OCI-LY3 (cell line): Measurements from ENCODE around the gene PRSS33.
A peak's percentile ranks its signal among the peaks of the same experiment; 100 is the strongest.

Source experiments
- H2AFZ ChIP-seq: fragments of 200-600, 300-600 bp; shearing (Covaris generic); 2 replicates; pipeline ENCODE4 v1.6.0; 2014; ENCODE audit warnings: antibody characterized with exemption, low read depth, low read length
- H3K27ac ChIP-seq: fragments of 200-600, 300-600 bp; sonication (generic); 2 replicates; pipeline ENCODE4 v1.5.1; 2014; ENCODE audit warnings: mild to moderate bottlenecking, low read length, moderate library complexity, mixed read lengths
- H3K27me3 ChIP-seq: fragments of 200-600, 300-600 bp; sonication (generic); 2 replicates; pipeline ENCODE4 v1.6.1; 2014; ENCODE audit warnings: low read depth, low read length, mixed read lengths
- H3K36me3 ChIP-seq: fragments of 200-600, 300-600 bp; sonication (generic); replicated peaks from 2 replicates; pipeline ENCODE3; 2014; ENCODE audit warnings: low read depth, low read length, mixed read lengths
- H3K4me1 ChIP-seq: fragments of 300-600, 200-600 bp; sonication (generic); 2 replicates; pipeline ENCODE4 v1.6.1; 2014; ENCODE audit warnings: low read length, mixed read lengths
- H3K4me2 ChIP-seq: fragments of 200-600, 300-600 bp; sonication (generic); 2 replicates; pipeline ENCODE4 v1.6.1; 2014; ENCODE audit warnings: low read length, mixed read lengths
- H3K4me3 ChIP-seq: fragments of 300-600, 200-600 bp; sonication (generic); 2 replicates; pipeline ENCODE4 v1.5.1; 2014; ENCODE audit warnings: antibody characterized with exemption, mild to moderate bottlenecking, low read length, moderate library complexity
- H3K79me2 ChIP-seq: fragments of 300-600, 200-600 bp; shearing (Covaris generic); 2 replicates; pipeline ENCODE4 v1.6.1; 2014; ENCODE audit warnings: mild to moderate bottlenecking, low read length, mixed read lengths
- H3K9ac ChIP-seq: fragments of 300-600, 200-600 bp; shearing (Covaris generic); 2 replicates; pipeline ENCODE4 v1.6.0; 2014; ENCODE audit warnings: mild to moderate bottlenecking, low read length, moderate library complexity
- H3K9me3 ChIP-seq: fragments of 200-600, 300-600 bp; shearing (Covaris generic); 2 replicates; pipeline ENCODE4 v1.6.1; 2014; ENCODE audit warnings: low read length, mixed read lengths; ENCODE audit not compliant: insufficient read depth
- H4K20me1 ChIP-seq: fragments of 200-600, 300-600 bp; sonication (generic); 2 replicates; pipeline ENCODE4 v1.6.1; 2016; ENCODE audit warnings: low read length, mixed read lengths; ENCODE audit not compliant: insufficient read depth
- EZH2phosphoT487 ChIP-seq: fragments of 200-600 bp; shearing (Covaris generic); IDR thresholded peaks from 2 replicates; pipeline ENCODE4 v1.6.1; 2018; ENCODE audit warnings: antibody characterized with exemption, mixed run types, low read depth
- TF ChIP-seq, protein P1 (sequence below): fragments of 200-600, 300-600 bp; sonication (generic); IDR thresholded peaks from 2 replicates; pipeline ENCODE4 v1.5.1; 2014; ENCODE audit warnings: antibody characterized with exemption, low read length, low read depth

The PRSS33 gene

DNA sequence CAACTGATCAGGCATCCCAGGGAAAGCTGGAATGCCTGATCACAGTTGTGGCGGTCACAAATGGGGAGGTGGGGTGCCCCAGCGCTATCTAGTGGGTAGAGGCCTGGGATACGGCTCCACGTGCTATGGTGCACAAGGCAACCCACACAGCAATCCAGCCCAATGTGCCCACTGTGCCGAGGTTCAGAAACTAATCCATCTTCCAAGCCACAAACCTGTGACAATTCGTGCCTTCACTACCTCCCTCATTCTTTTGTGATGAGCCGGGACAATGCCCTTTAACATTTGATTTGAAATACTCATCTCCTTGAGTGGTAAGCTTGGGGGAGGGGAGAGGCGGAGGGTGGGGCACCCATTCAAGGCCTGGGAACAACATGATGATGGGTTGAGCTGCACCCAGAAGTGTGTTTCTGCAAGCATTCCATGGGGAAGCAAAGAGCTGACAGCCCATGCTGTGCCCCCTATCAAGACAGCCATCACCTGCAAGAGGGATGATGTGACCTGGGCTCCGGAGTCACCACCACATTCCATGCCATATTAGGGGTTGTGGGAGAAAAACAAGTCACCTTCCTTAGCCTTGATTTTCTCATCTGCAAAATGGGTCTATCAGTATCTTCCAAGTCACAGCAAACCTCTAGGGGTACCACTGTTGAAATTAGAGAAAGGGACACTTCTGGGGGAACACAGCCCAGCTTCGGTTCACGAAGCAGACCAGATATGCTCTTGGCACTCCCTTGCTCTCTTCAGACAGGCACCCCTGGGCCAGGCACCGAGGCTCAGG is 14.0 kb downstream of the PRSS33 start:
- Histone ChIP-seq H3K9me3 (no peaks in the 10 kb centered on the region), H3K4me2 (no peak overlapping the region), H3K27ac (no peak overlapping the region), H3K27me3 (no peaks in the 10 kb centered on the region), H4K20me1 (peaks cover 32% of the 10 kb centered on the region), H3K36me3 (peaks cover 43% of the 10 kb centered on the region), H3K4me3 (no peak overlapping the region), H2AFZ (no peak overlapping the region), H3K4me1 (peaks cover 13% of the 10 kb centered on the region; the same call in 1 of the 2 replicates), H3K9ac (no peak overlapping the region), H3K79me2 (peaks cover 71% of the 10 kb centered on the region)
- TF ChIP-seq, protein P1, sequence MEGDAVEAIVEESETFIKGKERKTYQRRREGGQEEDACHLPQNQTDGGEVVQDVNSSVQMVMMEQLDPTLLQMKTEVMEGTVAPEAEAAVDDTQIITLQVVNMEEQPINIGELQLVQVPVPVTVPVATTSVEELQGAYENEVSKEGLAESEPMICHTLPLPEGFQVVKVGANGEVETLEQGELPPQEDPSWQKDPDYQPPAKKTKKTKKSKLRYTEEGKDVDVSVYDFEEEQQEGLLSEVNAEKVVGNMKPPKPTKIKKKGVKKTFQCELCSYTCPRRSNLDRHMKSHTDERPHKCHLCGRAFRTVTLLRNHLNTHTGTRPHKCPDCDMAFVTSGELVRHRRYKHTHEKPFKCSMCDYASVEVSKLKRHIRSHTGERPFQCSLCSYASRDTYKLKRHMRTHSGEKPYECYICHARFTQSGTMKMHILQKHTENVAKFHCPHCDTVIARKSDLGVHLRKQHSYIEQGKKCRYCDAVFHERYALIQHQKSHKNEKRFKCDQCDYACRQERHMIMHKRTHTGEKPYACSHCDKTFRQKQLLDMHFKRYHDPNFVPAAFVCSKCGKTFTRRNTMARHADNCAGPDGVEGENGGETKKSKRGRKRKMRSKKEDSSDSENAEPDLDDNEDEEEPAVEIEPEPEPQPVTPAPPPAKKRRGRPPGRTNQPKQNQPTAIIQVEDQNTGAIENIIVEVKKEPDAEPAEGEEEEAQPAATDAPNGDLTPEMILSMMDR = no peak
- TF ChIP-seq EZH2phosphoT487 = no peak

DNA sequence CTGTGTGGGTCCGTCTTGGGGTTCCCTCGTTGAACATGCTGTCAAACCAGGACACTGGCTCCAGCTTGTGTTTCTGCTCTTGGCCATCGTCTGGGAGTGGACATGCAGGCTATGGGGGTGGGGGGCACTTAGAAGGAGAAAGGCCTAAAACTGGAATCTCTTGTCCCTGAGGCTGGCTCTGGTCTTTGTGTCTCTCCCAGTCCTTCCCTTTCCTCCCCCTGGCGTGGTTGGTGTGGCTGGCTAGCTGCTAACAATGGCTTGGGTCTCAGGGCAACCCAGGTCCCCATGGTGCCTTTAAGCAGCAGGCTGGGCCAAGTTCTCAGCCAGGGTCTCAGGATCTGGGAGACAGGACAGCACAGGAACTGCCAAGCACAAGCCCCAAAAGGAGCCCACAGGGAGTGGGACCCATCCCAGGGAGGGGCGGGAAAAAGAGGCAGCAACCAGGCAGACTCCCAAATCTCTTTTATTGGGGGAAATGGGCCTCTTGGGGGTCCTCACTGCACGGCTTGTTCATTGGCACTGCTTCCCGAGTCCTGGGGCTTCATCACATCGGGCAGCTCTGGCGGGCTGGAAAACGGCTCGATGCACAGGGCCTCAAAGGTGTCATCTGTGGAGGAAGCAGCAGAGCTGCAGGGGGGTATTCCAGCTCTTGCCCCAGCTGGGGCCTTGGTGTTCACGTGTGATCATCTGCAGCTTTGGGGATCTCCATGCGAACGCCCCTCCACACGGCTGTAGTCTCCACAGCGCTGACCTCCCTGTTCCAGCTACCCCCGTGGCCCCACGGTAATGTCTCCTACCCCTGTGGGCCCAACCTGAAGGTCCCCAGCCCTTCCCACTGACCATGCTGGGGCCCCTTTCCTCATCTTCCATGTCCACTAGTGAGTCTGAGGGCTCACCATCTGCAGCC is 15.6 kb downstream of the PRSS33 start:
- peaks cover 59% of the 10 kb centered on the region for H3K36me3 ChIP-seq
- TF ChIP-seq, protein P1 = no peak
- TF ChIP-seq EZH2phosphoT487 = no peak
- H3K4me3 ChIP-seq = no peak overlapping the region
- peaks cover 10% of the 10 kb centered on the region; the same call in 1 of the 2 replicates for H3K4me1 ChIP-seq
- H3K27ac ChIP-seq = no peak overlapping the region
- H3K79me2 ChIP-seq = peaks cover 74% of the 10 kb centered on the region
- H3K9me3 ChIP-seq = no peaks in the 10 kb centered on the region
- no peak overlapping the region for H3K4me2 ChIP-seq
- no peak overlapping the region for H2AFZ ChIP-seq
- no peak overlapping the region for H3K9ac ChIP-seq
- no peaks in the 10 kb centered on the region for H3K27me3 ChIP-seq
- peaks cover 48% of the 10 kb centered on the region for H4K20me1 ChIP-seq

DNA sequence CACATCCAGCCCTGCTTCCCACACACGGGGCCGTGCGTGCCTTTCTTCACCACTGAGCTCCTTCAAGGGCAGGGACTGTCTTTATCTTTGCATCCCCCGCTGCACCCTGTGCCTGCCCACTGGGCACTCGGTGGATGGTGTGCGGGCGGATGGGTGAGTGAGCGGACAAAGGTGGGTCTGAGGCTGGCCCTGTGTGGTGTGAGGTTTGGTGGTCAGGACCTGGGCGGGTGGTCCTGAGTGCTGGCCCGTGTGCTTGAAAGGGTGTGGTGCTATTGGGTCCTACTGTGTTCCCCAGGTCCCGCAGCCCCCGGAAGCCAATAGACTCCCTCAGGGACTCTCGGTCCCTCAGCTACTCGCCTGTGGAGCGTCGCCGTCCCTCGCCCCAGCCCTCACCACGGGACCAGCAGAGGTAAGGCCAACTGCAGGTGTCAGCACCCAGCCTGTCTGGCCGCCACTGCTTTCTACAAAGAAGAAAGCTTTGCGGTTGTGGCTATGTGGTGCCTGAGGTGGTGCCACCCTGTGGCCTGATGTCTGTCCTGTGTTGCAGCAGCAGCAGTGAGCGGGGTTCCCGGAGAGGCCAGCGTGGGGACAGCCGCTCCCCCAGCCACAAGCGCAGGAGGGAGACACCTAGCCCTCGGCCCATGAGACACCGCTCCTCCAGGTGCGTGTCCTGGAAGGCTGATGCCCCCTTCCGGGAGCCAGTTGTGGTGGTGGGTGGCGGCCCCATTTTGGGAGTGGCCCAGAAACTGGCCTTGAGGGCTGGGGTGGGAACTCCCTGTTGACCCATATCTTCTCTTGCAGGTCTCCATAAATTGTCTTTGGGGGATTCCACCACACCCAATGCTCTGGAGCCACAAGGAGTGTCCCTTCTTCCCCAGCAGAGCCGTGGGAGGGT is 17.1 kb downstream of the PRSS33 start:
- no peak overlapping the region for H3K4me2 ChIP-seq

More for the DNA sequence above, 17.1 kb downstream of the PRSS33 start:
- no peaks in the 10 kb centered on the region for H3K9me3 ChIP-seq
- H3K9ac ChIP-seq = no peak overlapping the region
- TF ChIP-seq EZH2phosphoT487 = no peak
- TF ChIP-seq, protein P1 = peak; percentile 20; the same call in 1 of the 2 replicates
- no peak overlapping the region for H3K4me3 ChIP-seq
- H3K79me2 ChIP-seq = peaks cover 74% of the 10 kb centered on the region
- peaks cover 57% of the 10 kb centered on the region for H4K20me1 ChIP-seq
- peaks cover under 1% of the 10 kb centered on the region; the same call in 1 of the 2 replicates for H3K4me1 ChIP-seq
- H3K27ac ChIP-seq = no peak overlapping the region
- H3K27me3 ChIP-seq = no peaks in the 10 kb centered on the region
- peaks cover 68% of the 10 kb centered on the region for H3K36me3 ChIP-seq
- no peak overlapping the region for H2AFZ ChIP-seq
